ENCODE measurements around the gene NEGR1.

Gene NEGR1

GRCh38 chr1:72230746-72231145, 51.6 kb downstream of the NEGR1 start:
- DNase-seq = no peak

GRCh38 chr1:72229893-72230292, 52.4 kb downstream of the NEGR1 start:
- no peak for DNase-seq

- no peak for DNase-seq
These were observed 54.7 kb downstream of the NEGR1 start for GRCh38 chr1:72227667-72228066.

- no peak for DNase-seq
These were observed 57.8 kb downstream of the NEGR1 start for GRCh38 chr1:72224506-72224905.

- no peak for DNase-seq
These were observed 60.5 kb downstream of the NEGR1 start for GRCh38 chr1:72221811-72222210.

GRCh38 chr1:72218141-72218739, 64.1 kb downstream of the NEGR1 start:
- DNase-seq = no peak

- no peak for DNase-seq
These were observed 75.3 kb downstream of the NEGR1 start for GRCh38 chr1:72207059-72207458.

- DNase-seq = no peak
These were observed 79.6 kb downstream of the NEGR1 start for GRCh38 chr1:72202761-72203160.

- DNase-seq = no peak
These were observed 84.6 kb downstream of the NEGR1 start for GRCh38 chr1:72197786-72198185.

- no peak for DNase-seq
These were observed 95.5 kb downstream of the NEGR1 start for GRCh38 chr1:72186733-72187307.

- DNase-seq = no peak
These were observed 98.1 kb downstream of the NEGR1 start for GRCh38 chr1:72184099-72184701.

- no peak for DNase-seq
These were observed 99.5 kb downstream of the NEGR1 start for GRCh38 chr1:72182859-72183258.

- DNase-seq = no peak
These were observed 104.1 kb downstream of the NEGR1 start for GRCh38 chr1:72178266-72178665.

- DNase-seq = no peak
These were observed 104.6 kb downstream of the NEGR1 start for GRCh38 chr1:72177711-72178110.

GRCh38 chr1:72170246-72170645, 112.1 kb downstream of the NEGR1 start:
- DNase-seq = no peak

GRCh38 chr1:72166426-72166825, 115.9 kb downstream of the NEGR1 start:
- no peak for DNase-seq

- DNase-seq = no peak
These were observed 131.8 kb downstream of the NEGR1 start for GRCh38 chr1:72150508-72150907.

GRCh38 chr1:72141875-72142274, 140.5 kb downstream of the NEGR1 start:
- DNase-seq = no peak

GRCh38 chr1:72140222-72140621, 142.1 kb downstream of the NEGR1 start:
- DNase-seq = no peak

- no peak for DNase-seq
These were observed 144.7 kb downstream of the NEGR1 start for GRCh38 chr1:72137656-72138055.

GRCh38 chr1:72129869-72130268, 152.5 kb downstream of the NEGR1 start:
- no peak for DNase-seq

GRCh38 chr1:72122099-72122880, 160.0 kb downstream of the NEGR1 start:
- DNase-seq = peak; percentile 1

GRCh38 chr1:72119491-72119890, 162.8 kb downstream of the NEGR1 start:
- no peak for DNase-seq

Measured in right kidney (tissue), 1 donor.